GM10266 (cell line): Measurements from ENCODE around the gene SPACA7.
"Not testable (repeated sequence)": the region's sequence is repeated elsewhere in the genome, so short reads cannot be mapped to it uniquely, and the experiment has no call there.

Experiments
- DNase-seq: peaks from one replicate; pipeline ENCODE4 v3.0.0; 2012; ENCODE audit errors: extremely low spot score
- TF ChIP-seq, protein P1 (sequence below): IDR thresholded peaks from 2 replicates; pipeline ENCODE4 v1.5.1; 2012; ENCODE audit warnings: mild to moderate bottlenecking, low read depth; ENCODE audit not compliant: control insufficient read depth, insufficient read depth; ENCODE audit errors: missing control alignments

Gene SPACA7

DNA sequence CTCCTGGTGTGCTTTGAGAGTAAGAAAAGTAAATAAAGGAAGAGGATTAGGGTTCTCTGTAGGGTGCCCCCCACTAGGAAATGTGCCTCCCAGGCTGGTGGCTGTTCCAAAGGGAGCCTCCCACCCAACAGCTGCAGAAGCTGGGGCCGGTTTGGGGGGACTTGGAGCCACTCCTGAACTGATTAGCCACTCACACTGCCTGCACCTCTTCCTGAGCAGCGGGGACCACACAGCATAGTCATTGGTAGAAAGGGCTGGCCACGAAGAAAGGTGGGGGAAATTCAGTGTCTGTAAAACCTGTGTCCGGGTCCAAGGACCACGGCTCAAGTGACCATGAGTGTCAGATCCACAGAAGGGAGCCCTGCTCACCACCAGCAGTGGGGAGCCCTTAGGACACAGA, 55.6 kb downstream of the SPACA7 start:
- TF ChIP-seq, protein P1, sequence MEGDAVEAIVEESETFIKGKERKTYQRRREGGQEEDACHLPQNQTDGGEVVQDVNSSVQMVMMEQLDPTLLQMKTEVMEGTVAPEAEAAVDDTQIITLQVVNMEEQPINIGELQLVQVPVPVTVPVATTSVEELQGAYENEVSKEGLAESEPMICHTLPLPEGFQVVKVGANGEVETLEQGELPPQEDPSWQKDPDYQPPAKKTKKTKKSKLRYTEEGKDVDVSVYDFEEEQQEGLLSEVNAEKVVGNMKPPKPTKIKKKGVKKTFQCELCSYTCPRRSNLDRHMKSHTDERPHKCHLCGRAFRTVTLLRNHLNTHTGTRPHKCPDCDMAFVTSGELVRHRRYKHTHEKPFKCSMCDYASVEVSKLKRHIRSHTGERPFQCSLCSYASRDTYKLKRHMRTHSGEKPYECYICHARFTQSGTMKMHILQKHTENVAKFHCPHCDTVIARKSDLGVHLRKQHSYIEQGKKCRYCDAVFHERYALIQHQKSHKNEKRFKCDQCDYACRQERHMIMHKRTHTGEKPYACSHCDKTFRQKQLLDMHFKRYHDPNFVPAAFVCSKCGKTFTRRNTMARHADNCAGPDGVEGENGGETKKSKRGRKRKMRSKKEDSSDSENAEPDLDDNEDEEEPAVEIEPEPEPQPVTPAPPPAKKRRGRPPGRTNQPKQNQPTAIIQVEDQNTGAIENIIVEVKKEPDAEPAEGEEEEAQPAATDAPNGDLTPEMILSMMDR, result no peak
- DNase-seq, result no peak

DNA sequence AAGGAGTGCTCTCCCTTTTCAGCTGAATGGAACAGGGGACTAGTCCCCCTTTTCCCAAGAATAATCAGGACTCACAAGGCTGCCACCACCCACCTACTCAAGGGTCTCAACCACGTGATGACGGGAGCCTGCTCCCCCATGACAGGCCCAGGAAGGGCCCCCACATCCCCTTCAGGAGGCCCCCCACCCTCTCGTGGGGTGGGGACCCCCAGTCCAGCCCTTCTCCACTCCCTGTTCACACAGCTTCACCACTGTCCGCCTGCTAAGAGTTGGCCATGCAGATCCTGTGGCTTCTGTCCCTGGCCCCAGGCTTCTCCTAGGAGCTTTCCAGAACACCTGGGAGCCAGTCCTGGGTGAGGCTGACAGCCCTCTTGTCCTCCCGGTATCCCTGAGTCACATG, 56.6 kb downstream of the SPACA7 start:
- not testable (repeated sequence) for DNase-seq

DNA sequence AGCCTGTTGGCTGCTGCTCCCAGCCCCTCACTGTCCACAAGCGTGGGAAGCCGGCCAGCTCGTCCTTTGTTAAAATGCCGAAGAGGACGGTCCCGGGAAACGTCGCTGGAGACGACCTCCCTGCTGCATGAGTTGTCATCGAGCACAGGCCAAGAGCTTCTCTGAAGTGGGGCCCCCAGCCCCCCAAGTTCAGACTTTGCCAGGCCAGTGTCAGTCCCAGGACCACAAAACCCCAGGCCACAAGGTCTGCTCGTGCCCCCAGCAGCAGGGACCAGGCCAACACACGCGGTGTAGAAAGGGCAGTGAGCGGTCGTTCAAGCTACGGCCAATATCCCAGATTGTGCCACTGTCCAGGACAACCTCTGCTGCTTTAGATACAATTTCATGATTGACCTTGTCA, 57.4 kb downstream of the SPACA7 start:
- DNase-seq, result not testable (repeated sequence)

DNA sequence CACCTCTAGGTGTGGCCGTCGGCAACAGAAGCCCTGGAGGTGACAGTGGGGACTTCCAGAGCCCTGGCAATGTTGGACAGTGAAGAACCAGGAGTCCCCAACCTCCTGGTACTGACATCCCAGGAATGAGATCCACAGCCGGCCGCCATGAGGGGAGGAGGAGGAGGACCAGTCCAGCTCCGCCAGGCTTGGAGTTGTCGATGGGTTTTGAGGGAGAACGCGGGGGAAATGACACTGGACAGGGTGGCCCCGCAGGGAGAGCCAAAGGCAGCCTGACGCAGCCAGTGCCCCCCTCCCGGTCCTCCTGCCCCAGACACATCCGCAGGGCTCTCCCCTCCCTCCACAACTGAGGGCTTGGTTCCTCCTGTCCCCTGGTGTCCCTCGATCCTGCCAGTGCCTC, 57.9 kb downstream of the SPACA7 start:
- no peak for DNase-seq
- TF ChIP-seq, protein P1, result no peak

DNA sequence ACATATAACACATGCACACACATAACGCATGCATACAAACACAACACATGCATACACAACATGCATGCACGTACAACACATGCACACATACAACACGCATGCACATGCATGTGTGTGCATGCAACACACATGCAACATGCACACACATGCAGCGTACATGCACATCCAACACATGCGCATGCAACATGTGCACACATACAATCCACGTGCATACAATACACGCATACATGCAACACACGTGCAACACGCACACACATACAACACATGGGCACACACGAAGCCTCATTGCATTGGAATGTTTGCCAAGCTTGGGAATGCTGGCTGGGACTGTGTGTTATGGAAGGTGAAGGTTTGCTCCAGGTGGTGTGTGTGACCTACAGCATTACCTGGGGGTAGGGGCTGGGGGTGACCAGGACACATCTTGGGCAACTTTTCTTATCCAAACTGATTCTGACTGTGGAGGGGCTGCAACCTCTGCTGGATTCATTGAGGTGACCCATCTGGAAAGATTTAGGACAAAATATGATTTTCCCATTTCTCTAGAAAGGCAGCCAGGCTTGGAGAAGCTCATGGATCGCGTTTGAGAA, 58.9 kb downstream of the SPACA7 start:
- TF ChIP-seq, protein P1, result no peak
- no peak for DNase-seq

DNA sequence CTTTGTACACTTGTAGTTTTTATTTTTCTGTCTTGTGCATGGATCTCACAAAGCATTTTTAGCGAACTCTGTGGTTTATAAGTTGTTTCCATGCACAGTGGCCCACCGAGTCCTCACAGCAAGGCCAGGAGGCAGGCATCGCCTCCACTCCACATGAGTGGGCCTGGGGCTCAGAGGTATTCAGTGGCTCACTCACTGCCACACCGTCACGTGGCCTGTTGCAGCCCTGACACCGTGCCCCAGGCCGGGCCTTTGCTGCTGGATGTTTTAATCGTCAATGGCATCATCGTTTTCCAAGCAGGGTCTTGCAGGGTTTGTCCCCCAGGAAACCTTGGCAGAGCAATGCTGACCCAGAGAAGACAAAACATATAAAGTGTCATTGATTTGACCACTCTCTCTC, 59.8 kb downstream of the SPACA7 start:
- DNase-seq, result no peak
- TF ChIP-seq, protein P1, result no peak

DNA sequence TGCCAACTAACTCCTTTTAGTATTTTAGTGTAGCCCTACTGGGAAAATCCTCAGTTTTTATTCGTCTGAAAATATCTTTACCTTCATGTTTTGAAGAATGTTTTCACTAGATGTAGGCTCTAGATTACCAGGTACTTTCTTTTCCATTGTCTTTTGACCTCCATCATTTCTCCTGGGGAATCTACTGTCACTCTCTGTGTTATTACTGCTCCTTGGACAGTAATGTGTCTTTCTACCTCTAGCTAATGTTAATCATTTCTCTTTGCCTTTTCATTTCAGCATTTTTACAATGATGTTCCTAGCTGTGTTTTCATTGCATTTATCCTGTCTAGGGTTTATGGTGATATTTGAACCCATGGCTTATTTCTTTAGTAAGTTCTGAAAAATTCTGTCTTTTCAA, 61.9 kb downstream of the SPACA7 start:
- no peak for DNase-seq
- TF ChIP-seq, protein P1, result no peak

DNA sequence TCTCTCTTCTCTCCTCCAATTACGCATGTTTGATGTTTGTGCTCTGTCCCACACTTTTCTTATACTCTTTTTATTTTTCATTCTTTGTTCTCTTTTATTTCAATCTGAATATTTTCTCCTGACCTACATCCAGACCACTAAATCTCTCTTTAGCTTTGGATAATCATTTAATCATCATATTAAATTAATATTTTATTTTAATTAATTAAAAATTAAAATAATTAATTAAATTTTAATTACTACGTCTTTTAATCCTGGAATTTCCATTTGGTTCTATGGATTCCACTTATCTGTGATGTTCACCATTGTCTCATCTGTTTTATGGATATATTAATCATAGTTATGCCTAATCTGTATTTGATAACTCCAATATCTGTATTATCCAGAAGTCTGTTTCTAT, 62.4 kb downstream of the SPACA7 start:
- no peak for DNase-seq
- TF ChIP-seq, protein P1, result no peak
